NCI-H2029 treated with DMSO at 0.1 percent for 48 hours (cell line): ENCODE measurements around the gene TMEM100.

Experiments used
- DNase-seq: peaks from one replicate; lab custom pipeline; 2025; lab: John Stamatoyannopoulos, UW

TMEM100 gene

DNA sequence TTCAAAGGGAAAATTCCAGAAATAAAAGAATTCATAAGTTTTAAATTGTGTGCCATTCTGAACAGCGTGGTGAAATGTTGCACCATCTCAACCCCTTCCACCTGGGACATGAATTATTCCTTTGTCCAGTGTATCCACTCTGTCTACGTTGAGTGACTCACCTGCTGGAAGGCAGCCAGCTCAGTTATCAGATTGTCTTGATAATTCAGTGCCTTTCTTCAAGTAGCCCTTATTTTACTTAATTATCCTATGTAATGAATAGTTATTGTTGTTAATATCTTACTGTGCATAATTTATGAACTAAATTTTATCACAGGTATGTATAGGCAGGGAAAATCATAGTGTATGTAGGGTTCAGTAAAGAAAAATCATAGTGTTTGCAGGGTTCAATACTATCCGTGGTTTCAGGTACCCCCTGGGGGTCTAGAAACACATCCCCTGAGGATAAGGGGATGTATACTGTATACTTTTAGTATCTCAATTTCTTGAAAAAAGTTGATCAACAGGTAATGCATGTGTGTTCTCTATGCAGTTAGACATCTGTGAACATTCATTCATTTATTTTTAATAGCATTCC, 20.5 kb upstream of the TMEM100 start:
- DNase-seq, result peak; percentile 38

DNA sequence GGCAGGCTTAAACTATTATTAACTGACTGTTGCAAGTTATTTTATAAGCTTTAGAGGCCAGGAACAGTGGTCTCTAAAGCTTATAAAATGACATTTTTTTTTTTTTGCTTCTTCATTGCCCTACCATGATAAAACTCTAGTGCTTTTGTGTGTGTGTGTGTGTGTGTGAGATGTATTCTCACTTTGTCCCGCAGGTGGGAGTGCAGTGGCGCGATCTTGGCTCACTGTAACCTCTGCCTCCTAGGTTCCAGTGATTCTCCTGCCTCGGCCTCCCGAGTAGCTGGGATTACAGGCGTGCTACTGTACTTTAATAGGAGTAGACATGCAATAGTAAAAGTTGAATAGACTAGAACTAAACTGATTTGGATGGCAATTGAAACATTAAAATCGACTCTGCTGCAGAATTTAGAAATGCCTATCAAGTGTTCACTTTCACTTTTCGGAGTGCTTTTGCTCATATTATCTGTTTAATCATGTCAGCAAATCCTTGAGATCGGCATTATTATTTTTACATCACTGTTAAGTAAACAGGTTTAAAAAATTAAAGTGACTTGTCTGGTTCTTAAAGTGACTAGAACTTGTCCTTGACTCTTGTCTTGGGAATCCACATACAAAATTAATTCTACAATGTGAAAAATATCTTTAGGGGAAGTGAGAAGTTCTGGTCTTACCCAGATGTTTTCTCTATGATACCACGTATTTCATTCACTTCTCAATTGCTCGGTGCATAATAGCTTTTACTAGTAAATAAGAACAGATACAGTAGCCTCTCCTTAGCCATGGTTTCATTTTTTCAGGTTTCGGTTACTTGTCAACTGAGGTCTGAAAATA, 19.8 kb upstream of the TMEM100 start:
- DNase-seq, result no peak

DNA sequence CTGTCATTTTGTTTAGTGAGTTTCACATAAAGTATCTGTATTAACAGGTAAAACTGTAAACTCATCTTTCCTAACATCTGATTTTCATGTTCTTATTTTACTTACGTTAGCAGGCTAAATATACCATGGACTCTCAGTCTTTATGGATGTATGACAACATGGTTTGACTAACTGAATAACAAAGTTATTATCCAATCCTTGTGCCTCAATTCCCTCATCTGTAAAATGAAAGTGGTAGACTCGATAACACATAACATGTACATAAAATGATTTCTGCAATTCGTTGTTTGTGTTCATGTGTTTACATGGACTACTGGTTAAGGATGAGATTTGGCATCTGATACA, 18.7 kb upstream of the TMEM100 start:
- no peak for DNase-seq

DNA sequence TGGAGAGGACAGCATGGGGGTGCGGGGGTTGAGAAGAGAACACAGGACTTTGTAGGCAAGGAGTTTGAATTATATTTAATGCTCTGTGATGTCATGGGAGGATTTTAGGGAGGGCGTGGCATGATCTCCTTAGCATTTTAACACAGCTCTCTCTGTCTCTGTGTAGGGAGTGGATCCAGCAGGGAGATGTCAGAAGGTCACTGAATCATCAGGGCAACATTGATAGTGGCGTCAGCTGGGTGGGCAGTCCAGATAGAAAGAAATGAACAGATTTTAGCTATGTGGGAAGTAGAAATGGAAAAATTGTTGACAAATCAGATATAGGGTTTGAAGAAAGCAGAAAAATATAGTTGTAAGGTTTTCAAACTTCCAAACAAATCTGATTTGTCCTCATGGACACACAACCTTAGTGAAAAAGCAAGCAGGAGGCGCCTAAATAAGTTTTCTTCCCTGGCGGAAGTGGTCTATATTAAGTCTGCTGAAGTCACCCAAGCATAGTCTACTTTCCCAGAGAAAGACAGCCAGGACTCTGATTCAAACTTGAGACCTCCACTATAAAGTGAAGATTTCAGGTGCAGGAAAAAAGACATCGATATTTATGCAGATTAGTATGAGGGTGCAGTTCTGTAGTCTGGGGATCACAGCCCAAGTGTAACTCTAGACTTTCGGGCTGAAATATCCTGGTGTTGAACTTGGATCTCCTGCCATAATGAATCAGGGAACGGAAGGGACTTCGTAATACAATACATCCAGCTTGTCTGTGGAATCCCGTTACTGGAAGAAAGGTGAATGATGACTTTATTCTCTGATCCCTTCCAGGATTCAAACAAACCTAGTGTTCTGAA, 18.1 kb upstream of the TMEM100 start:
- no peak for DNase-seq

DNA sequence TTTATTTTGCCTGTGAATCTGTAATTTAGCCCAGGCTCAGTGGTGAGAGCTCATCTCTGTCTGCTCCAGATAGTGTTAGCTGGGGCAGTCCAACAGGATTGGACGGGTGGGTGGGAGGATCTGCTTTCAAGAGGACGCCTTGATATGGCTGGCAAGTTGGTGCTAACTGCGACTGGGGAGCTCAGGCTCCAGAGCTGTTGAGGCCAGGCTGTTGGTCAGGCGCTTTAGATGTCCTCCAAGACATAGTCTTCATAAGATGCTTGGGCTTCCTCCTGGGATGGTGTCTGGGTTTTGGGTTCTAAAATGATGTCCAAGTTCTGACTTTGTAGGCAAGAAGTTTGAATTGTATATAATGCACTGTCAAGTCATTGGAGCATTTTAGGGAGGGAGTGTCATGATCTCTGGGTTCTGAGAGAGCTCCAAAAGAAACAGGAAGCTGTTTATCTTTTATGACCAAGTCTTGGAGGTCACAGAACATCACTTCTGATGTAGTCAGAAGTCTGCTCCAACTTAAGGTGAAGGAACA, 15.4 kb upstream of the TMEM100 start:
- no peak for DNase-seq

DNA sequence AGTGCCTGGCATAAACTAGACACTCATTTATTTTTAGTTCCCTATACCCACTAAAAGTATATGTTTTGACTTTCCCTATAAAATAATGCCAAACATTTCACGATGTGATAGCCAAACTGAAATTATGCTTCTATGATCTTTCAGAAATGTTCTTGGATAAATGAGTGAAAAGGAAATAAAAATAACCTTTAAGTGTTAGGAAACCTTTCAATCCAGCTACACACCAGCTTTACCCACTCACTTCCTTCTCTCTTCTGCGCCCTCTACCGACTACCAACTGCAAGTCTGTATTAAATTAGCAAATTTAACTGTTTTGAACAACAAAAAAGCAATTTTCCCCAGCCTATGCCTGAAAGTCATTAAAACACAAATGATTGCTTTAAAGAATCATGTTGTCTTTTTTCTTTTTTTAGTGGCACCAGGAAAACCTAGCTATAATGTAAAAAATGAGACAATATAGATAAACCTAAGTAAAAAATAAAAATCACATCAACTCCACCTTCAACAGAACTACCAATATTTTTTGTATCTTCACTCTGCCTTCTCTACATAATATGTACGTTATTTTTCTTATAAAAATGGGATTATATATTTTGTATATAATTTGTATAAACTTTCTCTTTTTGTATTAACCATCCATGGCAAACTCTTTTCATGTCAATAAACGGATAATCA, 13.2 kb upstream of the TMEM100 start:
- no peak for DNase-seq

DNA sequence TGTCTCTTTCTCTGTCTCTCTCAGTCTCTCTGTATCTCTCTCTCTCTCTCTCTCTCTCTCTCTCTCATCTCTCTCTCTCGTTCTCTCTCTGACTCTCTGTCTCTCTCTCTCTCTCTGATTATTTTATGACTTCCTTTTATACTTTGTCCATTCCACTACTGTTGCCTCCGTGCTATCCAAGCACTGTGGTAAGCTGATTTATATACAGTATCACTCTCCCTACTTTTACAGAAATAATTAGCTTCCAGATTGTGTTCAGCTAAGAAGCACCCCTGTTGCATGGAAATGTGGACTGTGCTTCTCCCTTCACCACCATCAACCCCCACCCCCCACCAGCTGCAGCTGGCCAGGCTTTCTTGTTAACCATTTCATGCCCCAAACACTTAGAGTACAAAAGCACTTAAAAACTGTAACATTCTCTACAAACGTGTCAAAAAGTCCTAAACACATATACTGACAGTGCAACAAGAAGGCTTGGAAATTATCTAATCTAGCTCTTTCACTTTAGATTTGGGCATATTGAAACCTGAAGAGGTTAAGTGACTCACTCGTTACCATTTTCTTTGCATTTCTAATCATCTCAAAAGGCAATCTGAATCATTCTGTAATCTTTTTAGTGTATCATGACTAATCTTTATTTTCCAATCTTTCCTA, 11.6 kb upstream of the TMEM100 start:
- DNase-seq, result no peak

DNA sequence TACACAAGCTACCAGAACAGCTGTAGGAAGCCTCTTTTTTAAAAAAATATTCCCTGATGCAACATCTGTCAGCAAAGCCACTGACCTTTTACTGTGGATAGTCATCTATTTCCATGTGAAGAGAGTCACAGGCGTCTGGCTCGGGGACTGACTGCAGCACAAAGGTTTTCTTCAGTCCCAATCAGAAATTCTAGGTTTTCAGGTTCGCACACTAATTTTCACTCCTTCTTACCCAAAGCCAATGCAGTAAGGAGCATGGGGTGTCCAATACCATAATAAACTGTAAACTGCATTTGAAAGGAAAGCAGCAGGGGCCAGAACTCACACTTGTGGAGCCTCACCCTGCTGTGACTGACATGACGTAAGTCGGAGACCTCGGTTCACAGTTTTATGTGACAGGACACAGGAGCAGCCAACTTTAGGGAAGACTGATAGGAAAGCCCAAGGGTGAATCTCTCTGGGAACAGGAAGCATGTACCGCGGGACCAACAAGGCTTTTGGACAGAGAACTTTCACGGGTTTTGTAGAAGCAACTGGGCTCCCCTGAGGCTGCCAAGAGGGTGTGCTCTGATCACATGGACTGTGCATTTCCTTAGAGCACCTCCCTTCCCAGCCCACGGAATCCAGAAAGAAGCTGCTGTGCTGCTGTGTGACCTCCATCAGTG, 9.1 kb upstream of the TMEM100 start:
- no peak for DNase-seq

DNA sequence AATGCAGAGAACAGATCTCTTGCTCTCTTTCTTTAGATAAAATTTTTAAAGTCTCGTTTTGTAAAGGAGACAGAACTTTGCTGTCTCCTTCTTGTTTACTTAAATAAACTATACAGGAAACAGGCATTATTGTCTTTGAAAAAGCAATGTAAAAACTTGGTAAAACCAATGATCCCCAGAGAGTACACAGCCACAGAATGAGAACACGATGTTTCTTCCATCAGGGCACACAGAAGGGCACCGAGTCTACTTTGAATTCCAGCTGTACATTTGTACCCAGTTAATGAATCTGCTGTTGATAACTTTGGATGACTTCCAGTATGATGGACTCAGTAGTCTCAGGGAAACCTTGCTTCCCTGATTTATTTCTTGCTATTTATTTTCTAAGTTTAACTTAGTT, 8.1 kb upstream of the TMEM100 start:
- no peak for DNase-seq

DNA sequence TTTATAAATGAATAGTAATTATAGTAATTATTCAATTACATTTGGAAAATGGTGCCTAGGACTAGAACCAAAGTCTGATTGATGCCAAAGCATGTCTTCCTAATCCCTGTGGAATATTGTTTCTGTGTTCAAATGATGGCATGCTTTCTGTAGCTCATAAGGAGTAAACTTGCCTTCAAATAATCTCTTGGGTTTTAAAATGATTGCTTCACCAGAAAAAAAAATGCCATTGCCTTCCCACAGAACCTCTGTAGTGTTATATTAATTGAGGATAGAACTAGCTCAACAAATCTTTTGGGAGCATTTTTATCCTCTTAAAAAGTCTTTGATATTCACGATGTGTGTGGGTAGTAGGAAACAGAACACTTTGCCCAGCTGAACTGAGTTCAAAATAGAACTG, 7.7 kb upstream of the TMEM100 start:
- no peak for DNase-seq

DNA sequence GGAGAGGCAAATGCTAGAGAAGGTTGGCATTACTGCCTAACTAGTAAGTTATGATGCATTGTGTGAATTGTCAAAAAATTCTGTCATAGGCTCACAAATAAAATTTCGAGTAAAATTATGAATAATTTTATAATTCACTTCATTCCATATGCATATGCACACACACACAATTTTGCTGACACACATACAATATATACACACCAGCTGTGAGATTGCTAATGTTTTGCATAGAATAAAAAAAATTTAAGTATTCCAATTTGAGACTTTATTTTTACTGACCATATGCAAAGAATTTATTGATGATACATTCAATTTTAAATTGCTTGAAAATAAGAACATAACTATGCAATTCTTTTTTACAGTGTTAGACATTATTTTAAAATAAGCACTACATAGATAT, 6.8 kb upstream of the TMEM100 start:
- DNase-seq, result no peak

DNA sequence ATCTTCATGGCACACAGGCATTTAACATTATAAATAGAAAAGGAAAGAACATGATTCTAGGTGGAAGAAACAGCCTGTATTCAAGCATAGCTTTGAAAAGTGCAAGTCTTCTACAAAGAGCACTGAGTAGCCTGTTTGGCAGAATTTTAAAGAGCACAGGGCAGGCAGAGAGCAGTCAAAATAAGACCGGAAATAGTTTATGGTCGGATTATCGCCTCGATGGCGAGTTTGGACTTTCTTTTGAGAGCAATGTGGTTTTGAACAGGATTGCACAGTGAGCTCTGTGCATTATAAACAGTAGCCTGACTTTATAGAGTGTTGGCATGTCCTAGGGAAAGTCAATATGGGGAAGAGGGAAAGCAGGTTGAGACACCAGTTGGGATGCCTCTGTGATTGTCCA, 6.2 kb upstream of the TMEM100 start:
- DNase-seq, result no peak

DNA sequence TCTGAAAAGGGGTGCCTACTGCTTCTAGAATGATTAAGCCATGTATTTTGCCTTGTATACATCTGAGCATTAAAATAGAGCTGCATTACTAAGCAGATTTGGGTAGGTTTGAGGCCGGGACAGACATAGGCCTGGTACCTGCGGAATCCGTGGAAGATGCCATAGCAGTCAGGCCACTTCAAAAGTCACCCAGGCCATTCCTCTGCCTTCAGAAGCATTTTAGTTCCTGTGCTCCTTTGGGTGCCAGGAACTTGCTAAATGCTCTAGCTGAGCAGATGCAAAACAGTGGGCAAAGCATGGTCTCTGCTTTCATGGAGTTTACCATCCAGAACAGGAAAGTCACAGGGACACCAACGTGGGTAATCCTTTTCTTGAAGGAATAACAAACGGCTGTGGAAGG, 5.7 kb upstream of the TMEM100 start:
- DNase-seq, result no peak

DNA sequence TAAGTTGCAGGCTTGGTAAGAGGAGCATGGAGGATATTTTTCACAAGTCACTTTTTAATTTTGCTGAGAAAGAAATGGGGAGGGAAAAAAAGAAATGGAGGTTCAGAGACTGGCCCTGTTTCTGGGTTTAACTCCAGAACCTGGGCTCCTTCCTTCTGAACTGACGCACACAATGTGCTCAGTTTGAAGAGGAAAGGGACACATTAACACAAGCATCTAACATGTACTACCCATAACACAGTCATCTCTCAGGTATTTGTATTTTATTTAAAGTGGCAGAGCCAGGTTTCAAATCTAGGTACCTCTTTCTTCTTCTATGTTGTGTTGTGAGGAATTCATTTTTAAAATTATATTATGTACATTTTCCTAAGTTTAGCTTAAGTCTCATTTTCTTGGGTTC, 5.3 kb upstream of the TMEM100 start:
- no peak for DNase-seq

DNA sequence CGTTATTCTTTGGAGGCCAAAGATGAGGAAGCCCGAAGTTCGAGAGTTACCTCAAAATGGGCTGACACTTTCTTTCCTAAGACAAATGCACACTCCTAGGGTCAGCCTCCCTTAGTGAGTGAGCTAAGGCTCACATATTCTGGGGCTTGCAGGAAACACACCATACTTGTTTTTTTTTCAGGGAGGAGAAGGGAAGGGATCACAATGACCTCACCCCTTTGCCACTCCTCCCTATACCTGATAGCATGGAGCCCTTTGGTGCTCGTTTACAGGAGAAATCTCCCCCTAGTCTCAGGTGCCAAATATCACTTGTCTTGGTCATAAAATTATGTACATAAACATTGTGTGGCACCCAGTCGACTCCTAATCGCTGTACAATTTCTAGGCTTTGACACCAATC, 4.6 kb upstream of the TMEM100 start:
- no peak for DNase-seq

DNA sequence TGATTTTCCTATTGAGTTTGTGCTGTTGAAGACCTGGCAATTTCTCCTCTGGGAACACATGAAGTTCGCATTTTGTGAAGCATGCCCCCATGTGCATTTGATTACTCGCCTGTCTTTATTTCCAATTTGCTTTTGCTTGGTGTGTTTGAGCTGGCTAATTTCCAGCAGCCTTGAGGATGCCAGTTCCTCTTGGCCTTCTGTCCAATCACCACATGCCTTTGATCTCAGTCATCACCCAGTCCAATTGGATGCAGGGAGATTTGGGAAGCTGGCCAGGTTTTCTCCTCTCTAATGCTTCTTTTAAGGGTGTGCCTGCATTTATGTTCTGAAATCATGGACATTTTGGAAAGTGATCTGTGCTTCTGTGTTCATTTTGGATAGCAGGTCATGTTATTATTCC, 3.8 kb upstream of the TMEM100 start:
- peak; percentile 80 for DNase-seq

DNA sequence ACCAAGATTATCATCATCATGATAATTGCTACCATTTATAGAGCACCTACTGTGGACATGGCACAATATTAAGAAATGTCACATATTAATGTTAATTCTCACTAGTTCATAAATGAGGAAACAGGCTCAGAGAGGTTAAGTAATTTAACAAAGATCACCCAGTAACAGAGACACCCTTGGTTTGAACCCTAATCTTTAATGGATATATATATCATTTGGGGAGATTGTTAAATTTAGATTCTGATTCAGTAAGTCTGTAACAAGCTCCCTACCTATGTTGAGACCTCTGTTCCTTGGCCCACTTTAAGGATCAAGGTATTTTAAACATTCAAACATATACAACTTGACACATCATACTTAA, 804 bp upstream of the TMEM100 start:
- DNase-seq, result no peak

DNA sequence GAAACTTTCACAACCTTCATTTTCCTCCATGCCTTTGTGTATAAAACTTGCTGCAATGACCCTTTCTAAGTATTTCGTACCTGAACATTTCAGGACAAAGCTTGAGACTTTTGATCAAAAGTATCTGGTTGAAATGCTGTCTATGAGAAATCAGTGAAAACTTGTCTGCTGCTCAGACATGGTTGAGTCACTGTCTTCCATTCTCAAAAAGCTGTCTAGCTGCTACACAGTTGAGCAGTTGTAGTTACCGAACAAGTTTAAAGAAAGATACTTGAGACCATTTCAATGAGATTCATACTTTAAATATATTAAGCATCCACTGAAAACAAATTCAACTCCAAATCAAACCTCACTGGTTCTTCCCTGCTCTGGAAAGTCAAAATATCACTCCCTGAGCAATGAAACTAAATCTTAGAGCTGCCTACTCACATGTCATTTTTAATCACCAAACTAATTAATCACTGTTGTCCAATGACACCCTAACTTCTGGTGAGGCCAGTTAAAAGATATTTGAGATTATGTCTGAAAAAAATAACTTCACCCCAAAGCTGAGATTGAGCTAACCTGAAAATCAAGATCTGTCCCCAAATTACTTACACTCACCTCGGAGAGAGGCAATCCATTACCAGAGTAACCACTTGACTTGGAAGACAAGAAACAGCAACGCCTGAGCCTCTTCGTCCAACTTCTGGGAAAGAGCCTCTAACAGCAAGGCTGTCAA, 488 bp downstream of the TMEM100 start:
- no peak for DNase-seq

DNA sequence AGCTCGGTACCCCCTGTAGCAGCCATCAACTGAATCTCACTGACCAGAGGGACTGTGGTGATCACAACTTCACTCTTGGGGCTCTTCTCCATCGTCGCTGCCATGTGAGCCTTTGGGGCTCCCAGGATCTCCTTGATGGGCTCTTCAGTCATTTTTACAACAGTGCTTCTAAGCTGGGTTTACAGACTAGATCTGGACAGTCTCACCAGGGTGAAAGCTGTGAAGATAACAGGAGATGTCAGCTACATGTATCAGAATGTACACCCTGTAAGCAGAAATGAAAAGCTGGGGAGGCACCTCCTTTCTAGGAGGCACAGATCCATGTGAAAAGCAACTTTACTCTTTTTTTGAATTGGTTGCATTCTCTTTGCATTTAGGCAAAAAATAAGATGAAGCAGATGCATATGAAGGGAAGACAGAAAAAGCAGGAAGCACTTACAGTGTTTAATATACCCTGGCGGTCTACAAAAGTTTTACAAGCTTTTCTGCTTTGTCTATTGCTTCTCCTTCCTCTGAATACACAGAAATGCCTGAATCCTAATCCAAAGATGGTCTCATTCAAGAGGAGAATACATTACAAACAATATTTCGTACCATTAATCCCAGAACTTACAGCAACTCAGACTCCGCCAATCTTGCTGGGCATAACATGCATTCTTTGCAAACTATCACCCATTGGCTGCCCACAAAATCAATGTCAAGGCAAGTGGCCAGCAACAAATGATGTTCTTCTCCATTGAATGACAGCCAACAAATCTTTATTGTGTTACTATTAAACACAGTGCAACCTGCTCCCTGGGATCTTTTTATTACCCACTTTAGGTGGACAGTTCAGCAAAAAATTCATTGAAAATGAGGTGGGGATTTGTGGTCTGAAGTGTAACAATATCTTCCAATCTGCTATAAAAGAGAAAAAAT, 1.5 kb downstream of the TMEM100 start:
- no peak for DNase-seq
